ENCODE measurements around the gene ZDHHC4.

Gene ZDHHC4

DNA sequence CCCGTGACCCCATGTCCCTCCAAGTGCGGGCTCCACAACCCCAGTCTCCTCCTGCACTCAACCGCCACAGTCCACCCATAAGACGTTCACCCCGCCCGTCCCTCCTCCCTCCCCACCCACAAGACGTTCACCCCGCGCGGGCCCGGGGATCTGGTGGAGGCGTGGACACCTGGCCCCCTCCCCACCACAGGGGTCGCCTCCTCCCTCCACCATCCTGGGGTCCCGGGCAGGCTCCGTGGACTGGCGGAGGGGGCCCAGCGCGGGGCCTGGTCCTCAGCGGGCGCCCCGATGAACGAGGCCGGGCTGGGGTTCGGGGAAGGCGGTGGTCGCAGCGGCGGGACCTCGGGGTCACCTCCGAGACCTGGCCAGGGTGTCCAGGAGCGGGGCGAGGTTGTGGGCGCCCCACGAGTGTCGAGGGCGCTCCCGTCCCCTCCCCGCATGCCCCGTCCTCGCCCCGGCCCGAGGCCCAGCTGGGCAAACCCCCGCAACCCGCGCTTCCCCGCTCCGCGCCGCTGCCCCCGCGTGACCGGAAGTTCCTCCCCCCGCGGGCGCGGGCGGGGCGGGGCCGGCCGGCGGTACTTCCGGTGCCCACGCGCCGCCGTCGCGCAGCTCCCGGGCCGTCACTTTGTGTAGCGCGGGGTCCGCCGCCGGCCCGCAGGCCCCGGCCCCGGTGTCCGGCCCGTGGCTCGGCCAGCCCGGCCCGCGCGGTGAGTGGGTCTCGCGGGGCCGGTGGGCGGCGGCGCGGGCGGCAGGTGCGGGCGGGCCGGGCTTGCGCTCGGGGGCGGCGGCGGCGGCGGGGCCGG is 59.7 kb downstream of the ZDHHC4 start, which contains the start of gene ZNF316:
ZNF316 (plus strand) TSS at position 578 of the 803 bp plus-strand sequence. CDS start 5,092 bp downstream, outside the sequence.
- DNase-seq (ENCODE audit: low read depth): peak; percentile 49

DNA sequence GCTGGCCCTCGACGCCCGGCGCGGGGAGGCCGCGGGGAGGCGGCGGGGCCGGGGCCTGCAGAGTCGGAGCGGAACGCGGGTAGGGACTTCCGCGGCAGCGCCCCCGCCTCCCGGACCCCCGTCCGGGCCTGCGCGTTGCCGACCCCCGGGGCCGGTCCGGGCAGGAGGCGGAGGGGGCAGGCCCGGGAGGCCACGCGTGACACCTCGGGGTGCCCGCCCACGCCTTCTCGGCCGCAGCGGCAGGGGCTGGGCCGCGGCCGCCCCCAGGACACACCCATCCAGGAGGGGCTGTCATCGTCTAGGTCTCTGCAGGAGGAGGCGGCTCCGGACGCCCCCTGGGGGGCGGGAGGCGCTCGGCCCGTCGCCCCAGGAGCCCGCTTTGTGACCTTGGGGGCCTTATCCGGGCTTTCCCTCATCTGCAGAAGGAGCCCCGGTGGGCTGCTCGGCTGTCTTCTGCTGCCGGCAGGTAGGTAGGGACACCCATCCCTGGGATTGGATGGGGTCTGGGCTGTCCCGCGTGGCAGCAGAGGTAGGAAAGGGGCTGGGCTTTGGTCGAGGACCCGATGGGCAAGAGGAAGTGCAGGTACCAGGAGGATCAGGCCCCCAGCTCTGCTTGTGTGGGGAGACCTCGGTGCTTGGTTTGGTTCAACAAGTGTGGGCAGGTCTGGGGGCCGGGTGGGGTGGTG is 60.4 kb downstream of the ZDHHC4 start:
- DNase-seq (ENCODE audit: low read depth): peak; percentile 15
